GM12878 (cell line): Measurements from ENCODE around the gene MMP13. TPM values are rescaled to one million over a fixed set of nuclear protein-coding genes. Genes with fewer than 3 reads are reported as not detected.

Experiments used
- ATAC-seq: fragments of 200-7000 bp; cut with Tn5 transposase; 3 replicates; pipeline ENCODE4 v1.9.1; 2020; ENCODE audit warnings: mild to moderate bottlenecking, moderate library complexity
- BruUV-seq: library from RNA; stranded (reverse); fragments of 400-500 nt; replicated peaks from 2 replicates; lab custom pipeline; 2021; lab: Mats Ljungman, UMichigan
- CTCF ChIA-PET: fragments of 300-600 bp; sonication (Branson Sonifier 250); formaldehyde crosslinking; extraction: SDS; loops from one replicate; lab custom pipeline; 2021; ENCODE audit warnings: inconsistent platforms; lab: Yijun Ruan, JAX
- POLR2A ChIA-PET: fragments of 350-600 bp; formaldehyde crosslinking; extraction: SDS; loops from one replicate; lab custom pipeline; 2021; ENCODE audit warnings: inconsistent platforms; lab: Charles Lee
- RAD21 ChIA-PET: fragments of 300-600 bp; sonication (Branson Sonifier 250); formaldehyde crosslinking; loops from one replicate; lab custom pipeline; 2023; ENCODE audit warnings: antibody characterized with exemption; ENCODE audit not compliant: unreplicated experiment; lab: Charles Lee
- SMC1A ChIA-PET: fragments of 300-600 bp; sonication (Branson Sonifier 250); formaldehyde crosslinking; loops from one replicate; lab custom pipeline; 2023; ENCODE audit not compliant: unreplicated experiment, uncharacterized antibody; lab: Charles Lee
- DNase-seq: peaks from one replicate; pipeline ENCODE4 v3.0.0-alpha.2; 2011; ENCODE audit warnings: low read depth, low spot score
- FAIRE-seq: peaks from 3 replicates; lab custom pipeline; 2011; peaks lifted over from hg19 to GRCh38; lab: Jason Lieb, UNC
- H2AFZ ChIP-seq: 2 replicates; pipeline ENCODE4 v1.6.0; 2011; ENCODE audit warnings: low read depth, low read length, control low read depth; ENCODE audit not compliant: control insufficient read depth
- H3K27ac ChIP-seq: 2 replicates; pipeline ENCODE4 v1.5.1; 2011; ENCODE audit warnings: control low read depth; ENCODE audit not compliant: control insufficient read depth, insufficient read depth
- H3K27me3 ChIP-seq, 2 experiments: replicated peaks in 1 of 2; 2 replicates each; pipeline versions ENCODE4 v1.6.0 to v1.6.1; 2011; ENCODE audit warnings: low read length in 1 of 2; ENCODE audit not compliant: control insufficient read depth in 2 of 2, insufficient read depth in 2 of 2
- H3K36me3 ChIP-seq, 2 experiments: 2 replicates each; pipeline ENCODE4 v1.5.1; 2011; ENCODE audit warnings: low read length in 1 of 2; ENCODE audit not compliant: control insufficient read depth in 2 of 2, insufficient read depth in 2 of 2
- H3K4me1 ChIP-seq: 2 replicates; pipeline ENCODE4 v1.6.1; 2011; ENCODE audit warnings: mild to moderate bottlenecking, low read length, moderate library complexity, mixed read lengths; ENCODE audit not compliant: control insufficient read depth, insufficient read depth
- H3K4me2 ChIP-seq: 2 replicates; pipeline ENCODE4 v1.6.0; 2011; ENCODE audit warnings: control low read depth; ENCODE audit not compliant: control insufficient read depth, insufficient read depth
- H3K4me3 ChIP-seq: fragments of 200-600 bp; sonication (generic); 2 replicates; pipeline ENCODE4 v1.5.1; 2016
- H3K79me2 ChIP-seq: 2 replicates; pipeline ENCODE4 v1.6.0; 2011; ENCODE audit warnings: low read length; ENCODE audit not compliant: control insufficient read depth, insufficient read depth
- H3K9ac ChIP-seq: 2 replicates; pipeline ENCODE4 v1.8.0; 2011; ENCODE audit warnings: low read length, control low read depth, mixed read lengths; ENCODE audit not compliant: control insufficient read depth, insufficient read depth
- H3K9me3 ChIP-seq: replicated peaks from 3 replicates; pipeline ENCODE4 v1.5.1; 2011; ENCODE audit warnings: mild to moderate bottlenecking, low read length; ENCODE audit not compliant: control insufficient read depth, insufficient read depth
- H4K20me1 ChIP-seq: 2 replicates; pipeline ENCODE4 v1.6.0; 2011; ENCODE audit not compliant: control insufficient read depth, insufficient read depth
- CHD2 ChIP-seq: IDR thresholded peaks from 2 replicates; pipeline ENCODE4 v1.6.1; 2011; ENCODE audit warnings: low read depth, low read length, improper control_type of control experiment, borderline replicate concordance
- HDAC6 ChIP-seq: fragments of 200-600 bp; sonication (generic); IDR thresholded peaks from one replicate; pipeline ENCODE4 v1.8.0; 2017; ENCODE audit warnings: antibody characterized with exemption; ENCODE audit not compliant: unreplicated experiment
- IRF4 ChIP-seq: IDR thresholded peaks from 2 replicates; pipeline ENCODE4 v1.6.1; 2011; ENCODE audit warnings: low read depth, low read length
- KAT2A ChIP-seq: conservative IDR thresholded peaks from 2 replicates; pipeline ENCODE4 v1.6.1; 2011; ENCODE audit warnings: low read depth, low read length; ENCODE audit not compliant: control insufficient read depth
- MYC ChIP-seq: IDR thresholded peaks from 2 replicates; pipeline ENCODE4 v1.6.1; 2011; ENCODE audit warnings: mild to moderate bottlenecking, low read length, moderate library complexity, inconsistent platforms; ENCODE audit not compliant: insufficient read depth, insufficient replicate concordance, insufficient read length, severe bottlenecking
- NKRF ChIP-seq: fragments of 450-650 bp; conservative IDR thresholded peaks from 2 replicates; pipeline ENCODE4 v1.6.1; 2017; ENCODE audit warnings: mild to moderate bottlenecking, moderate library complexity
- PAX8 ChIP-seq: fragments of 450-650 bp; IDR thresholded peaks from 2 replicates; pipeline ENCODE4 v1.6.1; 2017; ENCODE audit warnings: mild to moderate bottlenecking, moderate library complexity
- PBX3 ChIP-seq: IDR thresholded peaks from 2 replicates; pipeline ENCODE4 v1.6.1; 2011; ENCODE audit warnings: mild to moderate bottlenecking, low read depth, low read length, moderate library complexity; ENCODE audit not compliant: insufficient replicate concordance
- PKNOX1 ChIP-seq: fragments of 450-650 bp; IDR thresholded peaks from 2 replicates; pipeline ENCODE4 v1.6.1; 2016; ENCODE audit warnings: mild to moderate bottlenecking
- PRDM15 ChIP-seq: fragments of 450-650 bp; formaldehyde crosslinking; IDR thresholded peaks from 2 replicates; pipeline ENCODE4 v1.4.0; 2020; ENCODE audit warnings: mild to moderate bottlenecking, moderate library complexity
- RUNX3 ChIP-seq: IDR thresholded peaks from 2 replicates; pipeline ENCODE4 v1.6.1; 2012; ENCODE audit warnings: low read length, inconsistent platforms
- SPI1 ChIP-seq: IDR thresholded peaks from 2 replicates; pipeline ENCODE4 v1.6.1; 2011; ENCODE audit warnings: low read depth, mild to moderate bottlenecking, low read length, moderate library complexity, borderline replicate concordance; ENCODE audit not compliant: insufficient read depth
- WGBS: methylation state at CpG from one replicate; pipeline ENCODE4 v1.1.6; 2016; ENCODE audit warnings: low lambda C conversion rate; ENCODE audit not compliant: insufficient replicate concordance, insufficient coverage; ENCODE audit errors: missing lambda C conversion rate; 5-methylcytosine and 5-hydroxymethylcytosine counted together
- in situ Hi-C: fragments of 300-500 bp; cut with MboI; formaldehyde crosslinking; loops from 9 replicates; pipeline ENCODE4 v1.14.3; 2018; ENCODE audit warnings: mixed read lengths
- intact Hi-C: fragments of 100-400 bp; cut with micrococcal nuclease; formaldehyde crosslinking; loops from one replicate; pipeline ENCODE4 v1.14.2; 2022; ENCODE audit not compliant: unreplicated experiment
- polyA plus RNA-seq, 11 experiments: library from polyadenylated mRNA; depleted of rRNA in 4 of 11; unstranded in 6 of 11; stranded (reverse) in 5 of 11; fragments of >200 nt; fragmentation: Nextera tagmentation in 4 of 11; fragmentation: Illumina TruSeq in 1 of 11; extraction: Ambion mirVana in 4 of 11; extraction: Trizol in 1 of 11; gene quantifications; 1 replicate in 1 of 11; 2 replicates in 10 of 11; pipeline versions ENCODE4 v1.2.1 to v1.2.3, GENCODE V29; 2011 to 2016; ENCODE audit warnings: inconsistent platforms in 2 of 11, missing spikeins in 2 of 11, low read depth in 1 of 11
- total RNA-seq, 4 experiments: library from RNA; depleted of rRNA in 3 of 4; stranded (reverse); fragments of >200 nt in 3 of 4; fragmentation: Illumina TruSeq in 1 of 4; extraction: Trizol in 1 of 4; gene quantifications; 2 replicates each; pipeline versions ENCODE4 v1.2.1 to v1.2.3, GENCODE V29; 2013 to 2021

Gene MMP13
- total and polyA plus RNA-seq, 10 of the 15 experiments (the other 5 are each of a cell fraction or from before 2014, with no cell fraction given) = 0.05 TPM; not detected in 9

- no peak for FAIRE-seq
- Histone ChIP-seq H3K27ac (no peak overlapping the region), H3K4me3 (no peak overlapping the region), H3K36me3 (no peaks in the 10 kb centered on the region), H4K20me1 (no peaks in the 10 kb centered on the region), H3K4me1 (no peaks in the 10 kb centered on the region), H3K79me2 (no peaks in the 10 kb centered on the region), H3K27me3 (peaks cover 0 to 3% of the 10 kb centered on the region in 2 experiments; a peak in 1 of 4 replicates), H3K9ac (no peak overlapping the region), H2AFZ (no peak overlapping the region), H3K4me2 (no peak overlapping the region), H3K9me3 (no peaks in the 10 kb centered on the region)
- 47% methylated on average over 1 of the region's 1 CpG for WGBS
- no peak for ATAC-seq
- intact Hi-C loops (no loop called here), in situ Hi-C loops (no loop called here)
- ChIA-PET SMC1A (interaction anchor here (0.8 to 1.3 kb wide), 2 partner anchors 20 to 26 kb away, joined by 3 read pairs; no protein-coding TSS in a partner anchor), RAD21 (no interaction called here), CTCF (interaction anchor here (0.6 kb wide), 1 partner anchor 80 kb away, joined by 4 read pairs; no protein-coding TSS in a partner anchor), POLR2A (no interaction called here)
- no TSS peak for BruUV-seq
- DNase-seq = no peak
- TF ChIP-seq PRDM15 (CRISPR knock-in tag) = no peak
- no peak for TF ChIP-seq SPI1
- TF ChIP-seq CHD2 = no peak
- TF ChIP-seq PAX8 = no peak
- TF ChIP-seq PBX3 = no peak
- TF ChIP-seq MYC = no peak
- TF ChIP-seq NKRF = no peak
- no peak for TF ChIP-seq HDAC6
- TF ChIP-seq KAT2A = no peak
- no peak for TF ChIP-seq IRF4
- TF ChIP-seq PKNOX1 = no peak
- TF ChIP-seq RUNX3 = no peak
These were observed 12.0 kb upstream of the MMP13 start for GRCh38 chr11:102967497-102967896.
